GM18511 (cell line): ENCODE results near the gene IPO13.

Experiments
- ATAC-seq: cut with Tn5 transposase; IDR thresholded peaks from one replicate; pipeline ENCODE4 v1.9.1; 2021; ENCODE audit warnings: mild to moderate bottlenecking, moderate library complexity; ENCODE audit not compliant: unreplicated experiment

The IPO13 gene

DNA sequence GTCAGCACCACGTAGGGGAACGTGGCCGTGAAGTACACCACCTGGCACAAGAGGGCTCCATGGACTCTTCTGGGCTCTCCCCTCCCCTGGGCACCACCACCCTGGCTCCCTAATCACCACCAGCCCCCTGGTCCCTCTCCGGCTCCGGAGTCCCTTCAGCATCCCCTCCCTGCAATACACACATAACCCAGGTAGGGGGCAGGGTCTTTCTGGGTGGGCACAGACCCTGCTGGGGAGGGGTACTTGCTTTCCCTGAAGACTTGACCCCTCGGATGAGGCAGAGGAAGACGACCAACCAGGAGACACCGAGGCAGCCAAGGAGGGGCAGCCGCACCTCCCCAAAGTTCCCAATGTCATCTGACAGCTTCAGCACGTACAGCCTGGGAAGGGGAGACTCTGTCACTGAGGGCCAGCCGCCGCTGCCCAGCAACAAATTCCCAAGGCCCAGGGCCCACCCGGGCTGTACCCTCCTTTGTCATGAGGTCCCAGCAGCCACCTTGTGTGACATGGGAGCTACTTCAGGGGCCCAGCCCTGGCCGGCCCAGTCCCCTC, 55.9 kb downstream of the IPO13 start:
- no peak for ATAC-seq

DNA sequence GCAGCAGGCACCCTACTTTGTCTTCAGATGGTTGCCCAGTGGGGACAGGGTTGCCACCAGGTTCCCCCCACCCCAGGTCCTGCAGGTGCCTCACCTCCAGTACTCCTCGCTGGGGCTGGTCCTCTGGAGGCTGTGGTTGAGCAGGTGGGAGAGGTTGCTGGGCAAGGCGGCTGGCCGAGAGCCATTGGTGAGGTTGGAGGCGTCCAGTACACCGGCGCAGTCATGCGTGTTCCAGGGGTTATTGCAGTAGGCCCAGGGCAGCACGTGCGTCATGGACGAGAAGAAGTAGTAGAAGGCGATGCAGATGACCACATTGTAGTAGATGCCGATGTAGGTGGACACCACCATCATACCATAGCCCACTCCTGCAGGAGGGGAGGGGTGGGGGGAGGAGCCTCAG, 61.5 kb downstream of the IPO13 start:
- no peak for ATAC-seq

DNA sequence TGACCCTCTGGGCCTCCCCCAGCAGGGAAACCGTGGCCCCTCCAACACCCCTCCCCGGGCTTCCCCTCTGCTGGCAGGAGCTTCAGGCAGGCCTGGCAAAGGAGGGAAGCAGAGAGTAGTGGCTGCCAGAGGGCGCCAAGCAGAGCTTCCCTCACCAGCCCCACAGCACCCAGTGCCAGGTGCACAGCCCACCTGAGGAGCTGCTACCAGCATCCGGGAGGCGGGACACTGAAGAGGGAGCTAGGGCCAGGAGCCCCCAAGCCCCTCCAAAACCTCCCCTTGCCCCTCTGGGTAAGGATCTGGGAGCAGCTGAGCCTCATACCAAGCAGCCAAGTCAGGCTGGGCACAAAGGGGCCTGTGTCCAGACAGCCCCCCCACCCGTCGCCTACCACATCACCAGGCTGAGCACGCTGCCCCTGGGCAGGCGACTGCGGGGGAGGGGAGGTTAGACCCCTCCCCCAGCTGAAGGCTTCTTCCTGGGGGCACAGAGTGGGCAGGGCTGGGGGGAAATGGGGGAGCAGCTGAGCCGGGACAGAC, 64.3 kb downstream of the IPO13 start:
- no peak for ATAC-seq

DNA sequence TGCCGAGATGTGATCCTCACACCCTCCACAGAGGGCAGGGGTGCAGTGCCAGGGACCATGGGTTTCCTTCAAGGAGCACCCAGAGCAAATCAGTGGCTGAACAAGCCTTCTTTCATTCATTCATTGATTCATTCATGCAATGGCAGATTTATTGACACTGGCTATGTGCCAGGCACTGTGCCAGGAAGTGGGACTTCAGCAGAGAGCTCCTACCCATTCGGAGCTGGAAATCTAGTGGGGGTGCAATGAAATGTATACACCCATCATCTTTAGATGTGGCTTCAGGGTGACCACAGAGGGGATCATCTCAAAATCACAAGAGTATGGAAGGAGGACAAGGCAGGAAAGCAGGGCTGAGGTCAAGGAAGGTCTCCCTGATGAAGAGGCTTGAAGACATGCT, 65.7 kb downstream of the IPO13 start:
- no peak for ATAC-seq

DNA sequence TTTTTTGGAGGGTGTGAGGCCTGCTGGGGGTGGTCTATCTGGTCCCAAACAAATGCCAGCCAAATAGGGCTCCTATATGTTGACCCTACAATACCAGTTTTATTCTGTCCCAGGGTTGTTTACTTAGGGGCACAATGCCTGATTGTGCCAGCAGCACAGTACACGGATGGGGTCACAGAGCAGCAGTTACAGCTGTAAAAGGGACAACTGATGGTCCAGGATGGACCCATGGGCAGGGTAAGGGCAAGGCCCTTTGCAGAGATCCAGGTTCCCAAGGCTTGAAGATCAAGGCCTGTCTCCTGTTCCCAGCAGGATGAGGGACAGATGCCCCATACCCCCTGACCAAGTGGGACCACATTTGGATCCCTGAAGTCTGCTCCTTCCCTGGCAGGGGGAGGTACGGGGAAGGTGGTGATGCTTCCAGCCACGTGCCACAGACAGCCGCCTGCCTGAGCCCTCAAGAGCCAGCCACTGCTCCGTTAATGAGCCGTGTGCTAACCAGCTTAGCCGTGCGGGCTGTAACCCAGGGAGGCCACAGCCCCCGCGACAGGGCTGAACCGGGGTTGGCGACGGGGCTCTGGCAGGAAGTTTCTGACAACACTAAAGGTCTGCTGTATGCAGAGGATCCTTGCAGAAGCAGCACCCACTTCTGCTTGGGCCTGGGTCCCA, 66.3 kb downstream of the IPO13 start:
- ATAC-seq, result no peak

DNA sequence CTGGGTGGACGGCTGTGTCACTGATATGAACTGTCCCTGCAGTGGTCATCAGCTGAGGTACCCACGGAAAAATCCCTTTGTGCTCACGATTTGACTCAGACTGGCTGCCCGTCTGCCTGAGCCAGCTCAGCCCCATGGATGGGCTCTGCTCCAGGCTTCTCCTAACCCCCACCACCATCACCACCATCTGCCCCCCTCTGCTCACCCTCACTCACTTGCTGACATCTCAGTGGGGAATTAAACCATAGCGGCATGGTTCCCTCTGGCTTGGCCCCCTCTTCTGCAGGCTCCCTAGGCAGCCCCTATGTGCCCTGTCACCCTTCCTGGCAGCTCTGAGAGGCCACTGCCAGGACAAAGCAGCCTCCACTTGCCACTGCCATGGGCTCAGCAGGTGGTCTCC, 67.2 kb downstream of the IPO13 start:
- ATAC-seq, result no peak

DNA sequence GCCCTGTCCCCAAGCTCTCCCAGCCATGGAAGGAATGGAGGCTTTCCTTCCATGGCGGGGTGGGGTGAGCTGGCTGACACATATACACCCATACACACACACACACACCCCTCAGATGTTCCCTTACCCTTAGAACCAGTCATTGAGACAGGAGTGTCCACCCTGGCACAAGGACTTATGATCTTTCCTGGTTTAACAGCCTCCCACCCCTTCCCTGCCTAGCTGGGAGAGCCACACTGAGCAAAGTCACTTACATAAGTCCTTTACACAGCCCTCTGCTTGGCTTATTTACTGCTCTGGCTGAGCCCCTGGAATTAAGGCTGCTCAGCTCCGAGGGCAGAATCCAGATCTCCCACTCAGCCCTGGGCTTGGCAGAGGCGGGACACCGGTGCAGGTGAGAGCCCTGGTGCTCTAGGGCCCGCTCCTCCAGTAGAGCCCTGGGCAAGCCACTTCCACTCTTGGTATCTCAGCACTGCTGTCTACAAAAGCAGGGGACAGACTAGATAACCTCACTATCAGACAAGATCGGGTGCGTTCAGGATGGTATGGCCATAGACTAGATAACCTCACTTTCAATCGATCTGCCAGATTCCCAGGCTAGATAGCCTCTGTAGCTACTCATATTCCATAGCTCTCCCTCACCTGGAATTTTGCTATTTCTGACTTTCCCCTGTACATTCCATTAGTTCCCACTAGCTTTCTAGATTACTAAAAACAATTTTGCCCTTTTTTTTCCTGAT, 67.8 kb downstream of the IPO13 start:
- no peak for ATAC-seq

DNA sequence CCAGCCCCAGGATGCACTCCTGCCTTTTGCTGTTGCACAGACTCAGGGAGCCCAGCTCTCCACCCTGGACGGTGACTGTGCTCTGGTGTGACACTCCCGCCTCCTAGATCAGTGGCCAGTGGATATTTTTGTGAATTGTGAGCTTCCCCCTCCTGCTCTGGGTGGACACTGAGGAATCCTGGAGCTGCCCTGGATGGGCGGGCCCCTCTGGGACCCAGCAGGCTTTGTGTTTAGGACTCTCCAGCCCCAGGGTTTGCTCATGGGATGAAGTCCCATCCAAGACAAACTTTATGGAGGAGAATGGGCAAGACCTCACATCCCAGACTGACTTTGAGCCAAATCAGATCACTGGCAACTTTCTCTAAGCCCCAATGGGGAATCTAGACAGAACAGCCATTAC, 68.5 kb downstream of the IPO13 start:
- ATAC-seq, result no peak

DNA sequence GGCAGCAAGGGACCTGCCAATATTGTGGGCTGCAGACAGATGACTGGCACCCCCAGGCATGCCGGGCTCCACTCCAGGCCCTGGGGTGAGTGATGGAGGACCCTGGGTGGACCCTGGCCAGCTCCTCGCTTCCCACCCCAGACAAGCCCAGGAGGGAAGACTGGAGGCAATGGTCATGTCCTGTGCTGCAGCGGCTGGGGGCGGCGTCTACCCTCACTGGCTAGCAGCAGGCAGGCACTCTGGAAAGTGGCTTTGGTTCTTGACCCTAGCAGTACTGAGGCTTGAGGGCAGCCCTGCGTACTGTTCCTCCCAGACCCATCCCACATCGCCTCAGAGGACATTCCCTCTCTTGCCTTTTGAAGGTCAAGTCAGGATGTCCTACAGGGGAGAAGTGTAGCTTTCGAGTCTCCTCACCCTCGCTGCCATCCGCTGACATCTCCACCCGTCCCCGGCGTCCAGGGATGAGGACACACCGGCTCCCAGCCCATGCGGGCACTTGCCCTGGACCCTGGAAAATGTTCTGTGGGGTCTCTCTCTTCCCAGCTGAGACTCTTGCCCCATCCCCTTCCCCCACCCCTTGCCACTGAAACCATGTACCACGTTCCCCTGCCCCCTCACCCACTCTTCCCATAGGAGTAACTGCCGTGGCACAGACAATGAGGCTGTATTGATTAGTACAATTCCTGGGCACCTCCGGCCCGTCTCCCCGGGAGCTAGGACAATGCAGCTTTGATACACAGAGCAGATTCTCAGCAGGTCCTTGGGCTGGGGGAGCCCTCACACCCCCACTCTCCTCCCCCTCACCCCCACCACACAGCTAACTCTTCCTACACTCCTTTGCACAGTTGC, 69.5 kb downstream of the IPO13 start:
- no peak for ATAC-seq

DNA sequence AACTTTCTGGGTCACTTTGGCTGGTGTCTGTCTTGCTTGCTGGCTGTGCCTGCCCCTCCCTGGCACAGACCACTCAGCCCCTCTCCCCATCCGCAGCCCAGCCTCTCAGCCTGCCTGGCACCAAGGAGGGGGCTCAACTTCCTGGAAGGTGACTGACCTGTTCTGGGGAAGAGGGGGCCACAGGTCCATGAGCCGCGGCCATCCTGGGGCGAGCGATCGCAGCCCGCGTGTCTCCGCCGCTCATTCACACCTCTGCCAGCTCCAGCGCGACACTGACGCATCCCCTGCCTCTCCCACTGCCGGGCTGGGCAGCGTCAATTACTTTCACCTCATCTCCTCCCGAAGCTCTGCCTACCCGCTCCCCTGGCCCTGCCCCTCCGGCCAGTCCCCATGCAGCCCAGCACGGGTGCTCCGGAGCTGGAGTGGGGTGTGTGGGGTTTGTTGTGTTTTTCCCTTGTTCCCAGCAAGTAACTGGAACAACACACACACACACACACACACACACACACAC, 70.2 kb downstream of the IPO13 start:
- no peak for ATAC-seq
